ENCODE results near the gene TMCC1. TPM values are rescaled to one million over a fixed set of nuclear protein-coding genes. Genes with fewer than 3 reads are reported as not detected.
"Not testable (repeated sequence)": the region's sequence is repeated elsewhere in the genome, so short reads cannot be mapped to it uniquely, and the experiment has no call there.

TMCC1 gene
- total and polyA plus RNA-seq, 2 donors (not counting 1 experiment from before 2014, with no cell fraction given) = 8.5 to 32.2 TPM

GRCh38 chr3:129859272-129859671 is 34.2 kb downstream of the TMCC1 start:
- peaks cover 10% of the 10 kb centered on the region for H3K4me1 Mint-ChIP-seq
- no peak overlapping the region for H2AFZ ChIP-seq (ENCODE audit: insufficient read depth, low read depth, low read length, poor library complexity, severe bottlenecking)
- H3K9me3 ChIP-seq (ENCODE audit: control extremely low read depth in 1 of 3, control insufficient read depth in 2 of 3, insufficient read depth in 1 of 3, low read length in 2 of 3) = peaks cover 0 to 2% (median 0%) of the 10 kb centered on the region in 3 donors
- 100% methylated on average over 3 of the region's 4 CpGs for WGBS (ENCODE audit: insufficient coverage)
- no peak overlapping the region for H3K9ac ChIP-seq (ENCODE audit: low read length)
- H3K4me2 ChIP-seq (replicated peaks; ENCODE audit: low read depth, low read length, poor library complexity, severe bottlenecking) = no peak overlapping the region
- H3K4me3 Mint-ChIP-seq = no peak overlapping the region
- no peaks in the 10 kb centered on the region for H3K36me3 ChIP-seq (replicated peaks in 1 of 2; ENCODE audit: control extremely low read depth in 1 of 2, control insufficient read depth in 1 of 2, extremely low read depth in 1 of 2, insufficient read depth in 2 of 2, low read length in 1 of 2)
- intact Hi-C loops (cut with micrococcal nuclease) = no loop called here
- DNase-seq (no peak), ATAC-seq (ENCODE audit: low read depth) (no peak)
- TF ChIP-seq EZH2 (IDR thresholded peaks at IDR 0.05; ENCODE audit: borderline replicate concordance, insufficient read depth, low read depth, low read length, poor library complexity, severe bottlenecking) = no peak
- TF ChIP-seq CTCF (IDR thresholded peaks at IDR 0.05) = no peak
- H3K79me2 ChIP-seq (ENCODE audit: control insufficient read depth, insufficient read depth, low read length) = peaks cover 25% of the 10 kb centered on the region
- no peaks in the 10 kb centered on the region for H3K4me1 ChIP-seq (ENCODE audit: control insufficient read depth in 2 of 2, insufficient read depth in 2 of 2, low read length in 2 of 2)
- no peaks in the 10 kb centered on the region for H4K20me1 ChIP-seq (ENCODE audit: control insufficient read depth, insufficient read depth, low read length, poor library complexity, severe bottlenecking)
- no peaks in the 10 kb centered on the region for H3K27me3 Mint-ChIP-seq
- H3K27ac Mint-ChIP-seq = no peak overlapping the region
- H3K27ac ChIP-seq (ENCODE audit: low read length in 2 of 2) = no peak overlapping the region
- ChIA-PET CTCF (interaction anchor here (1.5 kb wide), 1 partner anchor 35 kb away, joined by 4 read pairs; no protein-coding TSS in a partner anchor), POLR2A (no interaction called here)
- no peaks in the 10 kb centered on the region for H3K27me3 ChIP-seq (replicated peaks in 1 of 4; ENCODE audit: control extremely low read depth in 1 of 4, control insufficient read depth in 3 of 4, insufficient read depth in 4 of 4, low read length in 3 of 4)
- H3K4me3 ChIP-seq (ENCODE audit: control extremely low read depth in 1 of 5, extremely low read depth in 1 of 5, insufficient read depth in 1 of 5, low read depth in 2 of 5, low read length in 4 of 5) = no peak overlapping the region
- no peaks in the 10 kb centered on the region for H3K9me3 Mint-ChIP-seq (ENCODE audit: insufficient read depth)

GRCh38 chr3:129857899-129858298 is 35.6 kb downstream of the TMCC1 start:
- Histone ChIP-seq H3K4me2 (replicated peaks; ENCODE audit: low read depth, low read length, poor library complexity, severe bottlenecking) (no peak overlapping the region), H3K36me3 (replicated peaks in 1 of 2; ENCODE audit: control extremely low read depth in 1 of 2, control insufficient read depth in 1 of 2, extremely low read depth in 1 of 2, insufficient read depth in 2 of 2, low read length in 1 of 2) (no peaks in the 10 kb centered on the region), H3K27me3 (replicated peaks in 1 of 4; ENCODE audit: control extremely low read depth in 1 of 4, control insufficient read depth in 3 of 4, insufficient read depth in 4 of 4, low read length in 3 of 4) (no peaks in the 10 kb centered on the region), H3K27ac (ENCODE audit: low read length in 2 of 2) (no peak overlapping the region), H3K9me3 (ENCODE audit: control extremely low read depth in 1 of 3, control insufficient read depth in 2 of 3, insufficient read depth in 1 of 3, low read length in 2 of 3) (peaks cover 0 to 2% (median 0%) of the 10 kb centered on the region in 3 donors), H3K79me2 (ENCODE audit: control insufficient read depth, insufficient read depth, low read length) (peaks cover 38% of the 10 kb centered on the region), H4K20me1 (ENCODE audit: control insufficient read depth, insufficient read depth, low read length, poor library complexity, severe bottlenecking) (no peaks in the 10 kb centered on the region), H3K4me1 (ENCODE audit: control insufficient read depth in 2 of 2, insufficient read depth in 2 of 2, low read length in 2 of 2) (no peaks in the 10 kb centered on the region), H2AFZ (ENCODE audit: insufficient read depth, low read depth, low read length, poor library complexity, severe bottlenecking) (no peak overlapping the region), H3K4me3 (ENCODE audit: control extremely low read depth in 1 of 5, extremely low read depth in 1 of 5, insufficient read depth in 1 of 5, low read depth in 2 of 5, low read length in 4 of 5) (no peak overlapping the region), H3K9ac (ENCODE audit: low read length) (no peak overlapping the region)
- intact Hi-C loops (cut with micrococcal nuclease) = no loop called here
- ATAC-seq (ENCODE audit: low read depth) (no peak), DNase-seq (no peak)
- H3K27me3 Mint-ChIP-seq = no peaks in the 10 kb centered on the region
- TF ChIP-seq CTCF (IDR thresholded peaks at IDR 0.05) (no peak), EZH2 (IDR thresholded peaks at IDR 0.05; ENCODE audit: borderline replicate concordance, insufficient read depth, low read depth, low read length, poor library complexity, severe bottlenecking) (no peak)
- no peaks in the 10 kb centered on the region for H3K9me3 Mint-ChIP-seq (ENCODE audit: insufficient read depth)
- WGBS (ENCODE audit: insufficient coverage) = 100% methylated on average over 1 of the region's 1 CpG
- CTCF ChIA-PET = no interaction called here
- POLR2A ChIA-PET = no interaction called here
- no peak overlapping the region for H3K4me3 Mint-ChIP-seq
- no peak overlapping the region for H3K27ac Mint-ChIP-seq
- peaks cover 13% of the 10 kb centered on the region for H3K4me1 Mint-ChIP-seq

GRCh38 chr3:129856790-129857189 is 36.7 kb downstream of the TMCC1 start:
- peaks cover 37% of the 10 kb centered on the region for H3K79me2 ChIP-seq (ENCODE audit: control insufficient read depth, insufficient read depth, low read length)
- H3K9ac ChIP-seq (ENCODE audit: low read length); H4K20me1 ChIP-seq (ENCODE audit: control insufficient read depth, insufficient read depth, low read length, poor library complexity, severe bottlenecking); ATAC-seq (ENCODE audit: low read depth); H3K4me3 ChIP-seq (ENCODE audit: control extremely low read depth in 1 of 5, extremely low read depth in 1 of 5, insufficient read depth in 1 of 5, low read depth in 2 of 5, low read length in 4 of 5); CTCF ChIA-PET; H3K9me3 ChIP-seq (ENCODE audit: control extremely low read depth in 1 of 3, control insufficient read depth in 2 of 3, insufficient read depth in 1 of 3, low read length in 2 of 3); H2AFZ ChIP-seq (ENCODE audit: insufficient read depth, low read depth, low read length, poor library complexity, severe bottlenecking); H3K4me3 Mint-ChIP-seq; H3K9me3 Mint-ChIP-seq (ENCODE audit: insufficient read depth); H3K4me1 ChIP-seq (ENCODE audit: control insufficient read depth in 2 of 2, insufficient read depth in 2 of 2, low read length in 2 of 2); H3K27ac ChIP-seq (ENCODE audit: low read length in 2 of 2); intact Hi-C loops (cut with micrococcal nuclease); H3K27me3 ChIP-seq (replicated peaks in 1 of 4; ENCODE audit: control extremely low read depth in 1 of 4, control insufficient read depth in 3 of 4, insufficient read depth in 4 of 4, low read length in 3 of 4); H3K36me3 ChIP-seq (replicated peaks in 1 of 2; ENCODE audit: control extremely low read depth in 1 of 2, control insufficient read depth in 1 of 2, extremely low read depth in 1 of 2, insufficient read depth in 2 of 2, low read length in 1 of 2); H3K27ac Mint-ChIP-seq; H3K4me2 ChIP-seq (replicated peaks; ENCODE audit: low read depth, low read length, poor library complexity, severe bottlenecking); POLR2A ChIA-PET; H3K27me3 Mint-ChIP-seq; DNase-seq: not testable (repeated sequence)
- H3K4me1 Mint-ChIP-seq = peaks cover 12% of the 10 kb centered on the region
- 100% methylated on average over 2 of the region's 5 CpGs for WGBS (ENCODE audit: insufficient coverage)

Data from B cell (primary cell).